ENCODE measurements around the gene IRF7. TPM values are rescaled to one million over a fixed set of nuclear protein-coding genes. Genes with fewer than 3 reads are reported as not detected.

Gene IRF7
- total RNA-seq, 1 experiment from 2014 or later = 80.8 TPM

- H3K9ac ChIP-seq (ENCODE audit: low read length) = no peak overlapping the region
- no peak overlapping the region for H3K4me2 ChIP-seq (ENCODE audit: low read length)
- H3K4me1 ChIP-seq (ENCODE audit: insufficient read depth, low read length) = no peaks in the 10 kb centered on the region
- no peaks in the 10 kb centered on the region for H3F3A ChIP-seq (ENCODE audit: low read length, unreplicated experiment)
- CTCF ChIA-PET = no interaction called here
- no peaks in the 10 kb centered on the region for H3K79me2 ChIP-seq (ENCODE audit: low read length)
- H3K9me2 ChIP-seq (replicated peaks; ENCODE audit: low read length) = no peaks in the 10 kb centered on the region
- intact Hi-C loops (cut with micrococcal nuclease) = no loop called here
- POLR2A ChIA-PET (ENCODE audit: unreplicated experiment) = no interaction called here
- H3K27ac ChIP-seq (ENCODE audit: low read length) = no peak overlapping the region
- H4K20me1 ChIP-seq (ENCODE audit: low read length) = no peaks in the 10 kb centered on the region
- no peaks in the 10 kb centered on the region for H3K9me3 ChIP-seq (ENCODE audit: low read length)
- no peak overlapping the region for H3K4me3 ChIP-seq (ENCODE audit: low read length)
- no TSS peak for BruUV-seq (replicated peaks)
- H3K27me3 ChIP-seq (ENCODE audit: low read length) = no peaks in the 10 kb centered on the region
- DNase-seq (no peak), ATAC-seq (no peak)
- no peak overlapping the region for H2AFZ ChIP-seq (ENCODE audit: low read length)
- no peak for TF ChIP-seq EZH2phosphoT487 (IDR thresholded peaks at IDR 0.05; ENCODE audit: borderline replicate concordance, low read length)
- no peak for TF ChIP-seq EZH2 (IDR thresholded peaks at IDR 0.05; ENCODE audit: low read length, unreplicated experiment)
- no peak for TF ChIP-seq CTCF (conservative IDR thresholded peaks at IDR 0.05; ENCODE audit: low read depth, low read length)
- no peaks in the 10 kb centered on the region for H3K36me3 ChIP-seq (ENCODE audit: low read depth, low read length)
Observed at GRCh38 chr11:643366-643765, 27.6 kb upstream of the IRF7 start.

DNA sequence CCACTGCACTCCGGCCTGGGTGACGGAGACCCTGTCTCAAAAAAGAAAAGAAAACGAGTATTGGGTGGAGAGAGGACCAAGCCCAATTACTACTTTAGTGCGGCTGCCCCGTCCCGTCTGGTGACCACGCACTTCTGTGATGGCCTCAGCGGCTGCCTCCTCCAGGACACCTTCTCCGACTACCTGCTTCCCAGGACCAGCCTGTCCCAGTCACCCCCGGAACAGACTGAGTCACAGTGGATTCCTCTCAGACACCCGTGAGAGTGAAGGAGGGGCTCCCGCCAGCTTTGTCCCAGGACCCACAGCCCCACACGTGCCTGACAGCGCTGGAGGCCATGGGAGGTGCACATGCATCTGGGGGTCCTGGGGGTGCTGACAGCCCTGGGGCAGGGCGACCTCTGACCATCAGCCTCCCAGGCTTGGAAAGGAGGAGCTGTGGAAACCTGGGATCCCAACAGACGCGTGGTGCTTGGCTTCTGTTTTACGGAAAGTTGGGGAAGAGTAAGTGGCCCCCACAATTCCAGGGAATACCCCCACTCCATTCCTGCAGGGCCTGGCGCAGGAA is 26.1 kb upstream of the IRF7 start:
- DNase-seq = no peak
- H3K9ac ChIP-seq (ENCODE audit: low read length) = no peak overlapping the region
- no peaks in the 10 kb centered on the region for H3K27me3 ChIP-seq (ENCODE audit: low read length)
- no peak overlapping the region for H2AFZ ChIP-seq (ENCODE audit: low read length)
- no peak for ATAC-seq
- BruUV-seq (replicated peaks) = no TSS peak
- no peaks in the 10 kb centered on the region for H3F3A ChIP-seq (ENCODE audit: low read length, unreplicated experiment)
- no peaks in the 10 kb centered on the region for H3K4me1 ChIP-seq (ENCODE audit: insufficient read depth, low read length)
- CTCF ChIA-PET = no interaction called here
- no peaks in the 10 kb centered on the region for H3K9me2 ChIP-seq (replicated peaks; ENCODE audit: low read length)
- no peaks in the 10 kb centered on the region for H4K20me1 ChIP-seq (ENCODE audit: low read length)
- H3K9me3 ChIP-seq (ENCODE audit: low read length) = no peaks in the 10 kb centered on the region
- no peaks in the 10 kb centered on the region for H3K36me3 ChIP-seq (ENCODE audit: low read depth, low read length)
- POLR2A ChIA-PET (ENCODE audit: unreplicated experiment) = no interaction called here
- H3K79me2 ChIP-seq (ENCODE audit: low read length) = no peaks in the 10 kb centered on the region
- no peak overlapping the region for H3K4me3 ChIP-seq (ENCODE audit: low read length)
- H3K4me2 ChIP-seq (ENCODE audit: low read length) = no peak overlapping the region
- TF ChIP-seq CTCF (conservative IDR thresholded peaks at IDR 0.05; ENCODE audit: low read depth, low read length) (no peak), EZH2 (IDR thresholded peaks at IDR 0.05; ENCODE audit: low read length, unreplicated experiment) (no peak), EZH2phosphoT487 (IDR thresholded peaks at IDR 0.05; ENCODE audit: borderline replicate concordance, low read length) (no peak)
- intact Hi-C loops (cut with micrococcal nuclease) = no loop called here
- H3K27ac ChIP-seq (ENCODE audit: low read length) = no peak overlapping the region

GRCh38 chr11:640021-640706 is 24.4 kb upstream of the IRF7 start:
- POLR2A ChIA-PET (ENCODE audit: unreplicated experiment) = no interaction called here
- no TSS peak for BruUV-seq (replicated peaks)
- no peaks in the 10 kb centered on the region for H3K9me2 ChIP-seq (replicated peaks; ENCODE audit: low read length)

More at GRCh38 chr11:640021-640706, 24.4 kb upstream of the IRF7 start:
- ATAC-seq (no peak), DNase-seq (no peak)
- TF ChIP-seq EZH2 (IDR thresholded peaks at IDR 0.05; ENCODE audit: low read length, unreplicated experiment) (no peak), EZH2phosphoT487 (IDR thresholded peaks at IDR 0.05; ENCODE audit: borderline replicate concordance, low read length) (no peak), CTCF (conservative IDR thresholded peaks at IDR 0.05; ENCODE audit: low read depth, low read length) (no peak)
- no peak overlapping the region for H3K4me2 ChIP-seq (ENCODE audit: low read length)
- no peak overlapping the region for H2AFZ ChIP-seq (ENCODE audit: low read length)
- no peaks in the 10 kb centered on the region for H4K20me1 ChIP-seq (ENCODE audit: low read length)
- H3F3A ChIP-seq (ENCODE audit: low read length, unreplicated experiment) = no peaks in the 10 kb centered on the region
- no peaks in the 10 kb centered on the region for H3K9me3 ChIP-seq (ENCODE audit: low read length)
- H3K36me3 ChIP-seq (ENCODE audit: low read depth, low read length) = no peaks in the 10 kb centered on the region
- H3K4me3 ChIP-seq (ENCODE audit: low read length) = no peak overlapping the region
- H3K27ac ChIP-seq (ENCODE audit: low read length) = no peak overlapping the region
- H3K9ac ChIP-seq (ENCODE audit: low read length) = no peak overlapping the region
- intact Hi-C loops (cut with micrococcal nuclease) = no loop called here
- H3K27me3 ChIP-seq (ENCODE audit: low read length) = no peaks in the 10 kb centered on the region
- H3K4me1 ChIP-seq (ENCODE audit: insufficient read depth, low read length) = no peaks in the 10 kb centered on the region
- CTCF ChIA-PET = no interaction called here
- H3K79me2 ChIP-seq (ENCODE audit: low read length) = no peaks in the 10 kb centered on the region
